IPS DF 4.7 (cell line): ENCODE measurements around the gene NECTIN4.
"Not testable (repeated sequence)": the region's sequence is repeated elsewhere in the genome, so short reads cannot be mapped to it uniquely, and the experiment has no call there.

Experiments used
- DNase-seq: peaks from one replicate; pipeline ENCODE4 v3.0.0-alpha.2; 2013; ENCODE audit warnings: low spot score; ENCODE audit errors: extremely low read depth

NECTIN4 gene

GRCh38 chr1:161031874-161032273 is 57.5 kb downstream of the NECTIN4 start:
- DNase-seq = no peak

GRCh38 chr1:161029466-161029865 is 59.9 kb downstream of the NECTIN4 start:
- not testable (repeated sequence) for DNase-seq

DNA sequence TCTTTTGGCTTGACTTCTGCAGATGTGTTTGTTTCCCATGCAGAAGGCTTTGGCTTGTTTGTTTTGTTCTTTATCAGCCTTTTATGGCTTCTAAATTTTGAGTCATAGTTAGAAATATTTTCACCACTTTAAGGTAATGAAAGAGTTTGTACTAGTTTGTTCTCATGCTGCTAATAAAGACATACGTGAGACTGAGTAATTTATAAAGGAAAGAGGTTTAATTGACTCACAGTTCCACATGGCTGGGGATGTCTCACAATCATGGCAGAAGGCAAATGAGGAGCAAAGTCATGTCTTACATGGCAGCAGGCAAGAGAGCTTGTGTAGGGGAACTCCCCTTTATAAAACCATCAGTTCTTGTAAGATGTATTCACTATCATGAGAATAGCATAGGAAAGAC is 62.4 kb downstream of the NECTIN4 start:
- DNase-seq = not testable (repeated sequence)

DNA sequence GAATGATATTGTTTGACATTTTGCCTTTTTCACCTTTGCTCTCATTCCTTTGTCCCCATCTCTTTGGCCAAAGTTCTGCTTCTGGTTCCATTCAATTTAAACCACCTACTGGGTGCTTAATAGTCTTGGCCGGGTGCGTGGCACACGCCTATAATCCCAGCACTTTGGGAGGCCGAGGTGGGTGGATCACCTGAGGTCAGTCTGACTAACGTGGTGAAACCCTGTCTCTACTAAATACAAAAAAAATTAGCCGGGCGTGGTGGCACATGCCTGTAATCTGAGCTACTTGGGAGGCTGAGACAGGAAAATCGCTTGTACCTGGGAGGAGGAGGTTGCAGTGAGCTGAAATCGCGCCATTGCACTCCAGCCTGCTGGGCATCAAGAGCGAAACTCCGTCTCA is 66.9 kb downstream of the NECTIN4 start:
- not testable (repeated sequence) for DNase-seq

DNA sequence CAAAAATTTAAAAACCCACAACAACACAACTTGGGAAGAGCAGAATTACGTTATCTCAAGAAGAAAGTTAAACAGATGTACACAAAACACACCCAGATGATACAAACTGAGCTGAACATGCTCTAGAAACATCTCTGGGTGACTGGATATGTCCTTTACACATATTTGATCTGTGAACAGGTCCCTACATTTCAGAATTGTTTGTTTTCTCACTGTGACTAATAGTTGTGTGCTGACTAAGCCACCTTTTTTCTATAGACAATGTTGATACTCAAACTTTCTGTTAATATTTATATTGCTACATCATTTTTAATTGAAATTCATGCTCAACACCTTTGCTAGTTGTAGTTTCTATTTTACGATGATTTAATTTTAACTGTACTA is 67.4 kb downstream of the NECTIN4 start:
- no peak for DNase-seq

- peak; percentile 99 for DNase-seq
Observed at GRCh38 chr1:161021165-161021969, 68.0 kb downstream of the NECTIN4 start.
